Chondrocyte (in vitro differentiated cells): ENCODE results near the gene NPIPA3. TPM values are rescaled to one million over a fixed set of nuclear protein-coding genes. Genes with fewer than 3 reads are reported as not detected.

Experiments used
- total RNA-seq: library from RNA; stranded (reverse); gene quantifications from 3 replicates; pipeline ENCODE4 v1.2.1, GENCODE V29; 2021

The NPIPA3 gene
- total RNA-seq, 1 donor from 2014 or later: not detected

Other genes starting within 250 kb of the NPIPA3 start
- gene PARN, start 73.2 kb upstream of the NPIPA3 start, total RNA-seq: 24.1 to 25.3 TPM (median 24.9 TPM) in 3 replicates
- gene BFAR, start 70.5 kb upstream of the NPIPA3 start, total RNA-seq: 54.7 to 74.4 TPM (median 67.7 TPM) in 3 replicates
- not detected in 3 replicates for gene PLA2G10, start 9.1 kb upstream of the NPIPA3 start, total RNA-seq
- gene NPIPA2, start 39.1 kb downstream of the NPIPA3 start, total RNA-seq: 7.6 to 13.0 TPM (median 11.5 TPM) in 3 replicates
- gene NOMO1, start 130.3 kb downstream of the NPIPA3 start, total RNA-seq: 140 to 150 TPM (median 143 TPM) in 3 replicates
- gene NPIPA1, start 234.0 kb downstream of the NPIPA3 start, total RNA-seq: 119 to 145 TPM (median 143 TPM) in 3 replicates